Myocyte (in vitro differentiated cells): ENCODE results near the gene INSL3. TPM values are rescaled to one million over a fixed set of nuclear protein-coding genes. Genes with fewer than 3 reads are reported as not detected.

ENCODE experiments used
- DNase-seq: peaks from one replicate; pipeline ENCODE4 v3.0.0-alpha.2; 2012; ENCODE audit warnings: low read depth
- polyA plus RNA-seq: library from polyadenylated mRNA; unstranded; fragments of >200 nt; gene quantifications from one replicate; pipeline ENCODE4 v1.2.1, GENCODE V29; 2012; ENCODE audit warnings: missing spikeins
- total RNA-seq: library from RNA; depleted of rRNA; stranded (reverse); fragments of >200 nt; gene quantifications from 2 replicates; pipeline ENCODE4 v1.2.3, GENCODE V29; 2014

INSL3 gene, protein sequence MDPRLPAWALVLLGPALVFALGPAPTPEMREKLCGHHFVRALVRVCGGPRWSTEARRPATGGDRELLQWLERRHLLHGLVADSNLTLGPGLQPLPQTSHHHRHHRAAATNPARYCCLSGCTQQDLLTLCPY
- not detected in 2 replicates for total RNA-seq
- polyA plus RNA-seq = not detected

DNA sequence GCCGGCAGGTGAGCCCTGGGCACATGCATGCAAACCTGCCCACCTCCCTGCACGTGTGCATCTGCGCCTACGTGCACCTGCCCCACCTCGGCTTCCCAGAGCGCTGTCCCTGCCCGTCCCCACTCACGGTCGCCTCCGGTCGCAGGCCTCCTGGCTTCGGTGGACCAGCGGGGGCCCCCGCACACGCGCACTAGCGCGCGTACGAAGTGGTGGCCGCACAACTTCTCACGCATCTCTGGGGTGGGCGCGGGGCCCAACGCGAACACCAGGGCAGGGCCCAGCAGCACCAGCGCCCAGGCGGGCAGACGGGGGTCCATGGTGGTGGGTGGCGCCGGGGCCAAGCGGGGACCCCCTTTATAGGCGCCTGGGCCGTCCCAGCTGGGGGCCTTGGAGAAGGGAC is at the start of gene INSL3:
Gene INSL3, minus strand, starts transcription at position 330 of the 400 bp plus-strand sequence. Its CDS starts 13 bp downstream, at position 317.
- no peak for DNase-seq

DNA sequence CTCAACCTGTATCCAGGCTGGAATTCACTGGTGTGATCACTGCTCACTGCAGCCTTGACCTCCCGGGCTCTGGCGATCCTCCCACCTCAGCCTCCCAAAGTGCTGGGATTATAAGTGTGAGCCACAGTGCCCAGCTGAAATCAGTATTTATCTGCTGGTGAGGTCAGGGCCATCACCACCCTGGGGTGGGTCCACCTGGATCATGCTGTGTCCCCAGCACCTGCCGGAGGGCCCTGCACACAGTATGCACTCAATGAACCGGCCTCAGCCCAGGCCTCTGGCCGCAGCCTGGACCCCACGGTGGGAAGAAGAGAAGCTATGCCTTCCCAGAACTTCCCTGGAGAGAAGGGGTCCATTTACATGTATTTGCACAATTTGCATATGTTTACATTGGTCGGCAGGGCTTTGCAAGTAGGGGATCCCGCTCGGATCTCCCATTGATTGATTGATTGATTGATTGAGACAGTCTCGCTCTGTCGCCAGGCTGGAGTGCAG is 47.8 kb upstream of the INSL3 start:
- DNase-seq = no peak

DNA sequence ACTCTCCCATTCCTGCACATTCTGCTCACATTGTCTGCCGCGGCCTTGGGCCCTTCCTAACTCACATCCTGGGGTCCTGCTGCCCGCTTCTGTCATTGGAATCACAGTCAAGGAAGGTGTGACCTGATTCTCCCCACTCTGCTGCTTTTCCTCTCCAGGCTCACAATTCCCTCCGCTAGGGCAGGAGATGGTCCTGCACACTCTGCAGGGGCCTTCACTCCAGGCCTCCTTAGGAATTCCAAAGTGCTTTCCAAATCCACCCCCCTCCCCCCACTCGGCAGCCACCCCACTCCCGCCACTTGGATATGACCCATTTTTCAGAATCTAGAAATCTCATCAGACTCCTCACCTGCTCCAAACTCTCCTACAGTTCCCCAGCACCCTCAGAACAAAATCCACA is 47.4 kb upstream of the INSL3 start:
- no peak for DNase-seq

DNA sequence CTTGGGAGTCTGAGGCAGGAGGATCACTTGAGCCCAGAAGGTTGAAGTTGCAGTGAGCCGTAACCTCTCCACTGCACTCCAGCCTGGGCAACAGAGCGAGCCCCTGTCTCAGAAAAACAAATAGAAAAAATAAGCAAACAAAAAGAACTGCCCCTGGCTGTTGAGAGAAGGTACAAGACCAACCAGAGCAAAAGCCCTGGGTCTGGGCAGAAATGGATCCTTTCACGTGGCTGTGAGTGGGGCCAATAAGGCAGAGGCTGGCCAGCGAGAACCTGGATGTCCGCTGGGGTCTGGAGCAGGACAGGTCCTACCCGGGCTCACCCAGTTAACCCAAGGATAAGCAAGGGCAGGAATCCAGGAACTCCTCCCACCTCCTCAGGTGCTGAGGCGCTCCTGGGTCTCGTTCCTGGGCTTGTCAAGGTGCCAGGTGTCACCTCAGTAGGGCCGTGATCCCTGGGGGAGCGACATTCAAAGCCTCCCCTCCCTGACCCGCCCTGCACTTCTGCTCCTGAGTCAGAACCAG is 45.7 kb upstream of the INSL3 start:
- DNase-seq = no peak

DNA sequence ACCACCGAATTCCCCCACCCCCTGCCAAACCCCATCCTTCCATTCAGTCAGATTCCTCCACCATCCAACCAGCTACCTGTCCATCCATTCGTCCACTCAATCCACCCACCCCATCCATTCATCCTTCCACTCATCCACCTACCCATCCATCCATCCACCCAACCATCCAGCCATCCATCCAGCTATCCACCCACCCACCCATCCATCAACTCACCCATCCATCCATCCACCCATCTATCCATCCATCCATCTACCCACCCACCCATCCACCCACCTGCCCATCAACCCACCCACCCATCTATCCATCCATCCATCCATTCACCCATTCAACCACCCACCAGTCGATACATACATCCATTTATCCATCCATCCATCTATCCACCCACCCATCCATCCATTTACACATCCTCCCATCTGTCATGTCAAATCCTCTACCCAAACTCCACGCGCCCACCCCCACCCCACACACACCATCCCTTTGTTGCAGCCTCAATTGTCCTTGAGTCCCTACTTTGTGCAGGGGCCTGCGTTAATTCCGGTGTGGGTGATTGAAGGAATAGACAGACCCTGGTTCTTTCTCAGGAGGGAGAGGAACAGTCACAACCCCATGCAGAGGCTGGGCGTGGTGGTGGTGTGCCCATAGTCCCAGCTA is 45.1 kb upstream of the INSL3 start:
- no peak for DNase-seq

DNA sequence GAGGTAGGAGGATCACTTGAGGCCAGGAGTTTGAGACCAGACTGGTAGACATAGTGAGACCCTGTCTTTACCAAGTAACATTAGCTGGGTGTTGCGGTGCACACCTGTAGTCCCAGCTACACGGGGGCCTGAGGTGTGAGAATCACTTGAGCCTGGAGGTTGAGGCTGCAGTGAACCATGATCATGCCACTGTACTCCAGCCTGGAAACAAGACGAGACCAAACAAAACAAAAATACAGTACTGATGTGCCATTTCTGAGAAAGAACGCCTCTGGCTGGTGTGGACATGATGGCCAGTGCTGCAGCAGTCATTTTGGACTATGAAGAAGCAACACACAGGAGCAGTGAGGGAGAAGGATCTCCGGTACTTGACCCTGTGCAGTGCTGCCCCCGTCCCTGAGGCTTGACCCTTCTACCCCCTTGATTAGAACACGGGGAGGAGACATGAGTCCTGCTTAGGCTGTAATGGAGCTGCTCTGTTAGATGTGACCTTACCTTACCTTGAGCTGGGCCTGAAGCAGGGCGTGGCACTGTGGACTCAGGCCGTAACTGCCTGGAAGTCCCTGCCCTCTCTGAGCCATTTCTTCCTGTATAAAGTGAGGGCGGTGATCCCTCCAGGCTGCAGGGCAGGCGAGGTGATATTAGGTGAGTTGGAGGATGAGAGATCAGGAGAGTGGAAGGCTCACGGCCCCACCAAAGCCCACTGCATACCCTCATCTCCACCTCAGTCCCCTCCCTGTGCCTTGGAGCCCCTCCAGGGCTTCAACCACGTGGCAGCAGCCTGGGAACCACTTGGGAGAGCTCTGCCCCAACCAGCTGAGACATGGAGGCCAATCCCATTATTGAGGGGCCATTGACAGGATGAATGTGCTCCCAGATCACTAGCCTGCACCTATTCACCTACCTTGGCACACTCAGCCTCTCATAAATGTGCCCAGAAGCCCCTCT is 44.3 kb upstream of the INSL3 start:
- DNase-seq = no peak

DNA sequence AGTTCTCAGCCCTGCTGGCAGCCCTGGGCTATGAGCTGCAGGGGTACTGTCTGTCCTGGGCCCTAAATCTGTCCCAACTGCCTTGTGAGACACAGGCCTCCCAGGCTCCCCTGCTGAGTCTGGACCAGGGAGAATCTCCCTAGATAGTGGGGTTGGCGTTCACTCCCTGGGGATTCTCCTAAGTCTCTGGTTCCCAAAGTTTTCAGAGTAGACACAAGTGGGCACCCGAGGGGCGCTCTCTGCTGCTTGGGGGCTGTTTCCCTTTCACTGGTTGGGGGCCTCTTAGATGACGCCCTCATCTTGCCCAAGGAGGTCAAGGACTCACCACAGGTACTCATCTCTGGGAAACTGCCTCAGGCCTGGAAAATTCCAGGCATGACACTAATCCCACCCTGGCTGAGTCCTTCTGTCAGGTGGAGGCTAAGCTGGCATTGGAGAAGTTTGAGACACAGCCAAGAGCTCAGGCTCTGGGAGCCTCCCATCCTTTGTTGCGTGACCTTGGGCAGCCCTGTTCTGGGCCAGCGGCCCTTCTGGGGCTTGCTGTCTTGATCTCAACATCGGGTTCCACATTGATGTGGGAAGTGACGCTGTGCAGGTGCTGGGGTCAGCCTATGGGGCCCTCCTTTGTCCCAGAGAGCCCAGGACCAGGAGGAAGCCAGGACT is 42.3 kb upstream of the INSL3 start:
- DNase-seq = peak; percentile 50

DNA sequence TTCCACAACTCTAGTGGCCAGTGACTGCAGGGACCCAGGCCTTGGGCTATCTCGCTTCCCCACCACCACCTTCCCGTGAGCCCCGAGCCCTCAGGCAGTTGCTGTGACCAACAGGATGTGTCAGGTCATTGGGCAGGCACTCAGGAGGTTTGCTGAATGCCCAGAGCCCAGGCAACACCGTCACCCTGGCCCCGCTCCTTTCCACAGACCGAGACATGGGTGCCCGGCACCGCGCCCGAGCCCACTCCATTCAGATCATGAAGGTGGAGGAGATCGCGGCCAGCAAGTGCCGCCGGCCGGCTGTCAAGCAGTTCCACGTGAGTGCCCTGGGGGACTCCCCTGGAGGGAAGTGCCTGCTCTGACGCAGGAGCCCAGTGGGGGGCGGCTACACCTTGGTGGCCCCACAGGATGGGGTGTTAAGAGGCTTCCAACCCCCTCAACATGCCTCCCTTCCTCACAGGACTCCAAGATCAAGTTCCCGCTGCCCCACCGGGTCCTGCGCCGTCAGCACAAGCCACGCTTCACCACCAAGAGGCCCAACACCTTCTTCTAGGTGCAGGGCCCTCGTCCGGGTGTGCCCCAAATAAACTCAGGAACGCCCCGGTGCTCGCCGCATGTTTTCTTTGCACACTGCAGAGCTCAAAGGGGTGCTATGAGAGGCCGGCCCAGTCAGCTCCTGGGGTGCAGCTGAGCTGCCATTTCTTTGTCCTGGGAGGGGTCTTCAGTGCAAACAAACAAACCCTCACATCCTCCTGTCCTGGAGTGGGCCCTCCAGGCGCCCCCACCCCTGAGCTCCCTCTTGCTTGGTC is 41.6 kb upstream of the INSL3 start:
- no peak for DNase-seq

DNA sequence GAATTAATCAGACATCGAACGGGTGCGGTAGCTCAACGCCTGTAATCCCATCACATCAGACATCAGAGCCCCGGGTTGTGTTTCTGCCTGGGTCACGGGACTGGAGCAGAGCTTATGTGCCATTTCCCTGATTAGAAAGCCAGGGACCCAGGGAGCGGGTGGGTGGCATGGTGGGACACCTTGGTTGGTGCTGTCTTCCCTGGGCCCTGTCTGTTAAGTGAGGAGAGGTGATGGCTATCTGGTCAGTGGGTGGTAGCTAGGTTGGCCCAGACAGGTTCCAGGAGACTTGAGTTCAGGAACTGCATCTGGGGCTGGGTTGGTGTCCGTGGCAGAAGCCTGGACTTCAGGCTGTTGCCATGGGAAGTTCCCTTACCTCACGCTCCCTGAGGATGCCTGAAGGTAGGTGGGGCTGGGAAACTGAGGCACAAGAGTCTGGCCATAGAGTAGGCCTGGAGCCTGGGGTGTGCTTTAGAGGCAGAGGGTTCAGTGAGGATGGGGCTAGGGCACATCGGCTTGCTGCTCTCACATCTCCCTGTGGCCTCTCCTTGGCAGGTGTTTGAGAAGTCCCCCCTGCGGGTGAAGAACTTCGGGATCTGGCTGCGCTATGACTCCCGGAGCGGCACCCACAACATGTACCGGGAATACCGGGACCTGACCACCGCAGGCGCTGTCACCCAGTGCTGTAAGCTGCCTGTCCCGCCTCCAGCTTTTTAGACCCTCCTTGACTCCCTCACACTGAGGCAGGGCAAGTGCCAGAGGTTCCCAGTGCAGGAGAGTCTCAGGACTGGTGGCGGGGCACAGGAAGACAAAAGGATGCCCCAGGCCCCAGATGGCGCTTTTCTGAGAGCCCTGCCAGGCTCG is 40.5 kb upstream of the INSL3 start:
- DNase-seq = no peak

DNA sequence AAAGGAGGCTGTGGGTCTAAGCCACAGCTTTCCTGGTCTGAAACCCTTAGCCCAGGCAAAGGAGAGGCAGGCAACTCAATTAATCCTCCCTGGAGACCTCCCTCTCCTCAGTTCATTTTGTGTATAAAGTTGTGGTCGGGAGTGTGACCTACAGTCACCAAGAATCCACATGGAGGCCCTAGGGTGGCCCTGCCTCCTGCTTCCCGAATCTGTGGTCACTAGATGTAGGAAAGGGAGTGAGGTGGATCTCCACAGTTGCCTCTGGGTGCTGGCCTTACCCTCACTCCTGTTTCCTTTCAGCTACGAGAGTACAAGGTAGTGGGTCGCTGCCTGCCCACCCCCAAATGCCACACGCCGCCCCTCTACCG is 39.7 kb upstream of the INSL3 start:
- peak; percentile 38 for DNase-seq

DNA sequence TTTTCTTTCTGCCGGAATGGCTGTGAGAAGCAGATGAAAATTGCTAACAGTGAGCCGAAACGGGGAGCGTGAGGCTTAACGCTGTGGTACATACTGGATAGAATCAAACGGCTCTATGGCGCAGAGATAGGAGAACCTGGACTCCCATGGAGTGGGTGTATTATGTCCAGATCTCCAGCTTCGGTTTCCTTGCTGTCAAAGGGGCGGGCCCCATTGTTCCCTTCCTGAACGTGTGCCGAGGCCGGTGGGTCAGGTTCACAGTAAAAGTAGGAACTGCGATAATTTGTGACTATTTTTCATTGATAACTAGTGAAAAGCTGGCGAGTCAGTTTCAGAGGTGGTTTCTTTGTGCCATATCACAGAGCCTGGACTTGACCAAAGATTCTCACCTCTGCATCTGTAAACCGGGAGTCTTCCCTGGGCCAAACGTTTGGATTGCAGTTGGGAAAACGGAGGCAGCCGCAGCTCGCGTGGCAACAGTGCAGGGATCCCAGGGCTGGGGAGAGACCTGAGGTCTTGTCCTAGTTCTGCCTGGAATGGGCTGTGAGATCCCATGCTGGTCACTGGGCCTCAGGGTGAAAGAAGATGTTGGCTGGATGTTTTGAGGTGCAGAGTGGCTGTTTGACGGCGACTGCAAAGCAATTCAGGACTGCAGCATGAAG is 39.1 kb upstream of the INSL3 start:
- peak; percentile 19 for DNase-seq

DNA sequence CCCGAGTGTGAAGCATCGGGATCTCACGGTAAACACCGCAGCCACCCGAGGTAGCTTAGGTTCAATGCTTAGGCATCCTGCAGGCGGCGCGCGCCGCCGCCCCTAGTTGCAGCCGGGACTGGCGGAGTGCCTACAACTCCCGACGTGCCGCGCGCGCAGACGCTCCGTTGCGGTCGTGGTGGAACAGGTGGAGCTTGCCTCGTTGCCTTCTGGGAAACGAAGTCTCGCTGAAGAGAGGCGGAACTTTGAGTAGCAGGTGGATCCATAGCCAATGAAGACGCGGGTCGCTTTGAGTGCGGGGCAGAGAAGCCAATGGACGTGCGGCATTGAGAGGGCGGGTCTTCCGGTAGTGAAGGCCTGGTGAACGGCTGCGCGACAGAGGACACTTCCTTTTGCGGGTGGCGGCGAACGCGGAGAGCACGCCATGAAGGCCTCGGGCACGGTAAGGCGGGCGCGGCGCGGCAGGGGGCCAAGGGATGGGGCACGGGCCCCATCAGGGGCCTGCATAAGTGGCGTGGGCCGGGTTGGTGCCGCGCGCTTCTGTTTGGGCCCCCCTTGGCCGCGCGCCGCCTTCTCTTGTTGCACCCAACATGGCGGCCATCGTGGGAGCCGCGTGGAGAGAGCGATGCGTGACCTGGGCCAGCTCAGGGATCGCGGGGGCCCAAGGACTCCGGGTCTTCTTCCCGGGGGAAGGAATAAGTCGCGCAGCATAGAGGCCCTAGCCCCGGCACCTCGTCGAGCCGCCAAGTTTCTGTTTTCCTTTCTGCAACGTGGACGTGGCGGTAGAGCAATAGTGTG is 38.4 kb upstream of the INSL3 start, which contains the start of gene RPL18A:
Gene RPL18A, plus strand, starts transcription at position 378 of the 798 bp plus-strand sequence. Its CDS starts 47 bp downstream, at position 425.
- peak; percentile 100 for DNase-seq

DNA sequence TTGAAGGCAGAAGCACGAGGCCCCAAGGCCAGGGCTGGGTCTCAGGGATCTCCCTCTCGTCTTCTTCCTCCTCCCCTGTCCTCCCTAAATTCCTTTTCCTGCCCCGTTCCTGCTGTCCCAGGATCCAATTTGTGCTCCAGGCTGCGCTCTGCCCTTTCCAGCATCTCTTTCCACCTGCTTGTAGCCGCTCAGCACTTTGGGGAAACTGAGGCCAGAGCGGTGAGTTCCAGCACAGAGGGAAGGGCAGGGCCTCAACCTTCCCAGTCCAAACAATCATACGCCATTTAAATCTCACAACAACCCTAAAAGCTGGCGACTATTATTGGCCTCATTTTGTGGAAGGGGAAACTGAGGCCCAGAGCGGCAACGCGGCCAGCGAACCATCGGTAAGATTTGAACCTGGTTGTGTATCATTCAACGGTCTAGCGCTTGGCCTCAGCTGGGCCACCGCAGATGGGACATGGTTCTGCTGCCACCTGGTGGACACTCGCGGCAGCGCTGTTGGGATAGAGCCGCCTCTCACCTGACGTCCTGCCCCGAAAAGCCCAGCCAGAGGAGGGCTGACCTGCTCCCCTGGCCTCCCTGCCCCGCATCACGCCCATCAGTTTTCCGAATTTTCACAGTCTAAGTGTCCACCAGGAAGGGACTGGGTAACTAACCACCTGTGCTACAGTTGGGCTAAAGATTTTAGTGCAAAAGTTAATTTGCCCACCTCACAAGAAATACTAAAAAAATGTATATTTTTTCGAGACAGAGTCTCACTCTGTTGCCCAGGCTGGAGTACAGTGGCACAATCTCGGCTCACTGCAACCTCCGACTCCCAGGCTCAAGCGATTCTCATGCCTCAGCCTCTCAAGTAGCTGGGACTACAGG is 34.2 kb upstream of the INSL3 start:
- peak; percentile 70 for DNase-seq

DNA sequence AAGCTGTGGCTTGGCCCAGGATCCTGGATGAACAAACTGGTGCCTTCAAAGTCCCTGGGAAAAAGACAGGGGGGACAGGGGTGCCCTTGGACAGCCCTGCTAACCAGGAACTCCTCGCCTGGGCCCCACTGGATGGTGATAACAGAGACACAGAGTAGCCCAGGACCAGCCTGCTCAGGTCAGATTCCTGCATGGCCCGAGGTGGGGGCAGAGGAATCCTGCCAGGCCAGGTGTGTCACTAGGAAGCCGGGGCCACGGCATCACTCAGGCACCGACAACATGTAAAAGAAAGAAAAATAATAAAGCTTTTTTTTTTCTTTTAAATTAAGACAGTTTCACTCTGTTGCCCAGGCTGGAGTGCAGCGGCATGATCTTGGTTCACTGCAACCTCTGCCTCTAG is 32.7 kb upstream of the INSL3 start:
- no peak for DNase-seq

DNA sequence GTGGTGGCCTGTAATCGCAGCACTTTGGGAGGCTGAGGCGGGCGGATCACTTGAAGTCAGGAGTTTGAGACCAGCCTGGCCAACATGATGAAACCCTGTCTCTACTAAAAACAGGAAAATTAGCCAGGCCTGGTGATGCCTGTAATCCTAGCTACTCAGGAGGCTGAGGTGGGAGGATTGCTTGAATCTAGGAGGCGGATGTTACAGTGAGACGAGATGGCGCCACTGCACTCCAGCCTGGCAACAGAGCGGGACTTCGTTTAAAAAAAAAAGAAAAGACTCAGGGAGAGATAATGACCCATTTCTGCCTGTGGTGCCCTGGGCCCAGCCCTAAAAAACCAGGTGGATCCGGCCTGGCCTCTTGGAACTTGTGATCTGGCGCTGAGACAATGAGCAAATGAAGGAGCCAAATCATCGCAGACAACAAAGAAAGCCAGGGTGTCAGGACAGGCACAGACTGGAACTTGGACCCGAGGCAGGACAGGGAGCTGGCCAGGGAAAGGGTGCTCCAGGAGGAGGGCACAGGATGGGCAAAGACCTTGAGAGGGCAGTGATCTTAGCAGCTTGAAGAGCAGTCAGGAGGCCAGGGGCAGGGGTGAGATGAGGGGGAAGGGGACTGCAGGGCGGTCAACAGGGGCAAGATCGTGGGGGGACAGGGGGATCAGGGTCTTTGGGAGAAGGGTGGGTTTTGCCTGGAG is 27.4 kb upstream of the INSL3 start:
- no peak for DNase-seq
